ENCODE results near the gene KLHL29.

DNA sequence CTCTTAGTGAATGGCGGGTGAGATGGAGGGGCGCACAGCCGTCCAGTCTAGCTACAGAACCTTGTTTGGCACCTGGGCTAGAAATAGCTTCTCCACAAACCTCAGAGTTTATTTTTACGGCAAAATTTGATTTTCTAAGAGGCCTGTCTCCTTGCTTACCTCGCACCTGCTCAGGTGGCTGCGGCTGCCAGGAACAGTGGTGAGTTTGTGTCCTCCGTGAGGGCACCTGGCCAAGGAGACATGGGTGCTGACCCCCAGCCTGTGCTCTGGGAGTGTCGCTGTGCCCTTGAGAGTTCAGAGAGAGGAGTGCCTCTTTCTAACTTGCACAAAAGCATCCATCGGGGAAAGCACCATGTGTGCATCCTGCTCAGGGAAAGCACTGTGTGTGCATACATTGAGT is 97.2 kb downstream of the KLHL29 start:
- TF ChIP-seq POLR2A (IDR thresholded peaks at IDR 0.05) = no peak
- no peak for TF ChIP-seq CTCF (IDR thresholded peaks at IDR 0.05)
